HCT116 (cell line): Measurements from ENCODE around the gene WAS. TPM values are rescaled to one million over a fixed set of nuclear protein-coding genes. Genes with fewer than 3 reads are reported as not detected.

Experiments
- ATAC-seq: fragments of 200-7000 bp; cut with Tn5 transposase; 2 replicates; pipeline ENCODE4 v1.9.1; 2020; ENCODE audit warnings: mild to moderate bottlenecking, moderate library complexity
- BruUV-seq: library from RNA; stranded (reverse); fragments of 400-500 nt; replicated peaks from 2 replicates; lab custom pipeline; 2021; lab: Mats Ljungman, UMichigan
- CTCF ChIA-PET: fragments of 300-600 bp; sonication (Branson Sonifier 250); formaldehyde crosslinking; loops from one replicate; lab custom pipeline; 2021; ENCODE audit warnings: antibody characterized with exemption; lab: Charles Lee
- POLR2A ChIA-PET: fragments of 300-600, 350-600 bp; sonication (Branson Sonifier 250); formaldehyde crosslinking; loops from one replicate; lab custom pipeline; 2021; ENCODE audit warnings: antibody characterized with exemption; lab: Charles Lee
- RAD21 ChIA-PET, 2 experiments: fragments of 300-600 bp; sonication (Branson Sonifier 250); formaldehyde crosslinking; loops; one replicate each; lab custom pipeline; 2023; ENCODE audit warnings: low total read pairs in 2 of 2; ENCODE audit not compliant: uncharacterized antibody in 2 of 2, unreplicated experiment in 2 of 2, low non-redundant PET in 1 of 2; lab: Charles Lee
- DNase-seq: peaks from one replicate; pipeline ENCODE4 v3.0.0-alpha.2; 2010; ENCODE audit warnings: low read depth, low spot score
- H2AFZ ChIP-seq: fragments of 200-600 bp; shearing (Covaris generic), sonication (generic); 2 replicates; pipeline ENCODE4 v1.6.1; 2017; ENCODE audit warnings: low read depth, mixed run types, mixed read lengths, antibody characterized with exemption, low read length; ENCODE audit not compliant: poor library complexity, severe bottlenecking
- H3K27ac ChIP-seq: 2 replicates; pipeline ENCODE4 v1.5.1; 2012; ENCODE audit warnings: low read depth, low read length
- H3K27me3 ChIP-seq: fragments of 200-600 bp; sonication (generic); 2 replicates; pipeline ENCODE4 v1.6.1; 2016; ENCODE audit warnings: mixed run types, low read length, mixed read lengths; ENCODE audit not compliant: insufficient read depth
- H3K36me3 ChIP-seq, 2 experiments: fragments of 200-500 bp in 1 of 2; fragments of 200-600 bp in 1 of 2; sonication (Bioruptor generic) in 1 of 2; sonication (generic) in 1 of 2; 2 replicates each; pipeline versions ENCODE4 v1.5.1 to v1.6.1; 2014 to 2016; ENCODE audit warnings: low read length in 2 of 2, inconsistent platforms in 1 of 2, mixed read lengths in 1 of 2, mixed run types in 1 of 2; ENCODE audit not compliant: insufficient read depth in 2 of 2, control insufficient read depth in 1 of 2
- H3K4me1 ChIP-seq, 2 experiments: fragments of 200-600 bp in 1 of 2; sonication (generic) in 1 of 2; 2 replicates each; pipeline versions ENCODE4 v1.5.1 to v1.6.1; 2012 to 2017; ENCODE audit warnings: low read length in 2 of 2, inconsistent platforms in 1 of 2, mild to moderate bottlenecking in 1 of 2, mixed read lengths in 1 of 2, mixed run types in 1 of 2, moderate library complexity in 1 of 2; ENCODE audit not compliant: insufficient read depth in 2 of 2, control insufficient read depth in 1 of 2
- H3K4me2 ChIP-seq: fragments of 200-600 bp; sonication (generic); 2 replicates; pipeline ENCODE4 v1.6.1; 2017; ENCODE audit warnings: mixed run types, low read length, mixed read lengths
- H3K4me3 ChIP-seq, 2 experiments: fragments of 200-600 bp in 1 of 2; sonication (generic) in 1 of 2; replicated peaks in 1 of 2; 2 replicates each; pipeline ENCODE4 v1.5.1; 2011 to 2016; ENCODE audit warnings: low read length in 2 of 2, control low read depth in 1 of 2, low read depth in 1 of 2, mild to moderate bottlenecking in 1 of 2, mixed read lengths in 1 of 2, mixed run types in 1 of 2
- H3K79me2 ChIP-seq: fragments of 200-600 bp; sonication (generic); 2 replicates; pipeline ENCODE4 v1.6.1; 2017; ENCODE audit warnings: mild to moderate bottlenecking, mixed run types, low read length, moderate library complexity, mixed read lengths; ENCODE audit not compliant: insufficient read depth
- H3K9ac ChIP-seq: fragments of 200-600 bp; sonication (generic); 2 replicates; pipeline ENCODE4 v1.6.1; 2016; ENCODE audit warnings: low read length, mixed read lengths
- H3K9me2 ChIP-seq: fragments of 200-600 bp; sonication (generic), shearing (Covaris generic); 2 replicates; pipeline ENCODE4 v1.6.1; 2017; ENCODE audit warnings: mixed run types, mild to moderate bottlenecking, moderate library complexity; ENCODE audit not compliant: insufficient read depth
- H3K9me3 ChIP-seq, 2 experiments: fragments of 200-500 bp in 1 of 2; fragments of 200-600 bp in 1 of 2; sonication (Bioruptor generic) in 1 of 2; sonication (generic) in 1 of 2; 2 replicates each; pipeline ENCODE4 v1.6.1; 2014 to 2017; ENCODE audit warnings: low read length in 2 of 2, mixed read lengths in 2 of 2, inconsistent platforms in 1 of 2, low read depth in 1 of 2, mild to moderate bottlenecking in 1 of 2, mixed run types in 1 of 2, moderate library complexity in 1 of 2; ENCODE audit not compliant: control insufficient read depth in 1 of 2, insufficient read depth in 1 of 2
- H4K20me1 ChIP-seq: fragments of 200-600 bp; sonication (generic), shearing (Covaris generic); 2 replicates; pipeline ENCODE4 v1.6.1; 2017; ENCODE audit warnings: mixed run types, mild to moderate bottlenecking, moderate library complexity; ENCODE audit not compliant: insufficient read depth
- CBX3 ChIP-seq: IDR thresholded peaks from 2 replicates; pipeline ENCODE4 v1.6.1; 2012; ENCODE audit warnings: low read depth
- EZH2phosphoT487 ChIP-seq: fragments of 200-600 bp; IDR thresholded peaks from 2 replicates; pipeline ENCODE4 v1.6.1; 2018; ENCODE audit warnings: antibody characterized with exemption, borderline replicate concordance
- FOSL1 ChIP-seq: IDR thresholded peaks from 2 replicates; pipeline ENCODE4 v1.6.1; 2012; ENCODE audit warnings: low read depth
- JUND ChIP-seq: IDR thresholded peaks from 2 replicates; pipeline ENCODE4 v1.6.1; 2012
- POLR2A ChIP-seq: IDR thresholded peaks from 2 replicates; pipeline ENCODE4 v1.7.0; 2011; ENCODE audit warnings: borderline replicate concordance; ENCODE audit not compliant: insufficient read depth, insufficient read length; ENCODE audit errors: extremely low read depth
- POLR2AphosphoS5 ChIP-seq: IDR thresholded peaks from 2 replicates; pipeline ENCODE4 v1.6.1; 2011; ENCODE audit warnings: mild to moderate bottlenecking, low read depth, low read length, moderate library complexity
- RAD21 ChIP-seq: IDR thresholded peaks from 2 replicates; pipeline ENCODE4 v1.6.1; 2012; ENCODE audit warnings: low read depth, mild to moderate bottlenecking
- SIN3A ChIP-seq: IDR thresholded peaks from 2 replicates; pipeline ENCODE4 v1.6.1; 2012; ENCODE audit warnings: low read depth
- SP1 ChIP-seq: IDR thresholded peaks from 2 replicates; pipeline ENCODE4 v1.6.1; 2012; ENCODE audit warnings: low read depth
- TCF7L2 ChIP-seq: IDR thresholded peaks from 2 replicates; pipeline ENCODE4 v1.7.0; 2011; ENCODE audit warnings: borderline replicate concordance, inconsistent platforms; ENCODE audit not compliant: insufficient read depth, insufficient read length; ENCODE audit errors: extremely low read depth
- YY1 ChIP-seq: IDR thresholded peaks from 2 replicates; pipeline ENCODE4 v1.6.1; 2011; ENCODE audit warnings: low read length, low read depth, moderate library complexity, mild to moderate bottlenecking; ENCODE audit not compliant: insufficient replicate concordance; ENCODE audit errors: extremely low read depth
- ZFX ChIP-seq: fragments of 450-650 bp; IDR thresholded peaks from 2 replicates; pipeline ENCODE4 v1.6.1; 2017
- intact Hi-C: fragments of 100-400 bp; cut with micrococcal nuclease; formaldehyde crosslinking; loops from 2 replicates; pipeline ENCODE4 v1.10.0; 2022
- total RNA-seq: library from RNA; stranded (reverse); gene quantifications from one replicate; pipeline ENCODE4 v1.2.1, GENCODE V29; 2021; ENCODE audit not compliant: unreplicated experiment
- TF ChIP-seq, protein P1 (sequence below), 3 experiments: fragments of 200-600 bp in 1 of 3; sonication (generic) in 1 of 3; IDR thresholded peaks in 2 of 3; conservative IDR thresholded peaks in 1 of 3; 2 replicates each; pipeline ENCODE4 v1.5.1; 2012 to 2017; ENCODE audit warnings: low read depth in 2 of 3, low read length in 2 of 3, antibody characterized with exemption in 1 of 3, borderline replicate concordance in 1 of 3, control low read depth in 1 of 3, mild to moderate bottlenecking in 1 of 3, mixed read lengths in 1 of 3, mixed run types in 1 of 3, moderate library complexity in 1 of 3; ENCODE audit not compliant: insufficient read depth in 1 of 3
- TF ChIP-seq, protein P2 (sequence below): IDR thresholded peaks from 2 replicates; pipeline ENCODE4 v1.6.1; 2012
- TF ChIP-seq, protein P3 (sequence below): IDR thresholded peaks from 2 replicates; pipeline ENCODE4 v1.6.1; 2012

Gene WAS
- total RNA-seq, 1 experiment from 2014 or later, result 0.84 TPM

DNA sequence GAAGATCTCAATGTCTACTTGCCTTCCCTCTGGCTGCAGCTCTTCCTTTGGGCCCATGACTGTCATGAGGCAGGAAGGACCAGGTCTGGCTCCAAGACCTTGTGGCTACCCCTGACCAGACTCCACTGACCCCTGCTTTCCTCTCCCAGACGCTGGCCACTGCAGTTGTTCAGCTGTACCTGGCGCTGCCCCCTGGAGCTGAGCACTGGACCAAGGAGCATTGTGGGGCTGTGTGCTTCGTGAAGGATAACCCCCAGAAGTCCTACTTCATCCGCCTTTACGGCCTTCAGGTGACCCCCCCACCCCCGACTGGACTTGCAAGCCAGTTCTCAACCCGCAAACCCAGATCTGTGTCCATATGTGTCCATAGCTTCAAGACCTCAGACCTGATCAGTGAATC lies 535 bp downstream of the WAS start:
- CTCF ChIA-PET, result no interaction called here
- TF ChIP-seq, protein P1, sequence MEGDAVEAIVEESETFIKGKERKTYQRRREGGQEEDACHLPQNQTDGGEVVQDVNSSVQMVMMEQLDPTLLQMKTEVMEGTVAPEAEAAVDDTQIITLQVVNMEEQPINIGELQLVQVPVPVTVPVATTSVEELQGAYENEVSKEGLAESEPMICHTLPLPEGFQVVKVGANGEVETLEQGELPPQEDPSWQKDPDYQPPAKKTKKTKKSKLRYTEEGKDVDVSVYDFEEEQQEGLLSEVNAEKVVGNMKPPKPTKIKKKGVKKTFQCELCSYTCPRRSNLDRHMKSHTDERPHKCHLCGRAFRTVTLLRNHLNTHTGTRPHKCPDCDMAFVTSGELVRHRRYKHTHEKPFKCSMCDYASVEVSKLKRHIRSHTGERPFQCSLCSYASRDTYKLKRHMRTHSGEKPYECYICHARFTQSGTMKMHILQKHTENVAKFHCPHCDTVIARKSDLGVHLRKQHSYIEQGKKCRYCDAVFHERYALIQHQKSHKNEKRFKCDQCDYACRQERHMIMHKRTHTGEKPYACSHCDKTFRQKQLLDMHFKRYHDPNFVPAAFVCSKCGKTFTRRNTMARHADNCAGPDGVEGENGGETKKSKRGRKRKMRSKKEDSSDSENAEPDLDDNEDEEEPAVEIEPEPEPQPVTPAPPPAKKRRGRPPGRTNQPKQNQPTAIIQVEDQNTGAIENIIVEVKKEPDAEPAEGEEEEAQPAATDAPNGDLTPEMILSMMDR (IDR thresholded peaks at IDR 0.05 in 2 of 3, conservative IDR thresholded peaks at IDR 0.05 in 1 of 3; ENCODE audit: borderline replicate concordance in 1 of 3, insufficient read depth in 1 of 3, low read depth in 2 of 3, low read length in 2 of 3), result no peak
- TF ChIP-seq POLR2AphosphoS5, result no peak
- no peak for TF ChIP-seq JUND
- TF ChIP-seq, all 23 proteins: peak for 0
- no peak overlapping the region for H3K4me2 ChIP-seq
- H3K9me2 ChIP-seq, result no peaks in the 10 kb centered on the region
- H3K9ac ChIP-seq, result no peak overlapping the region
- H3K4me3 ChIP-seq, result no peak overlapping the region
- no peaks in the 10 kb centered on the region for H3K79me2 ChIP-seq
- H3K27ac ChIP-seq, result no peak overlapping the region
- no peak for DNase-seq
- H2AFZ ChIP-seq, result no peak overlapping the region
- no peaks in the 10 kb centered on the region for H3K4me1 ChIP-seq
- ATAC-seq, result no peak
- intact Hi-C loops, result no loop called here
- no peaks in the 10 kb centered on the region for H3K27me3 ChIP-seq
- POLR2A ChIA-PET, result no interaction called here
- H4K20me1 ChIP-seq, result no peaks in the 10 kb centered on the region
- RAD21 ChIA-PET, result no interaction called here
- BruUV-seq, result no TSS peak
- H3K9me3 ChIP-seq, result no peaks in the 10 kb centered on the region
- H3K36me3 ChIP-seq, result no peaks in the 10 kb centered on the region

DNA sequence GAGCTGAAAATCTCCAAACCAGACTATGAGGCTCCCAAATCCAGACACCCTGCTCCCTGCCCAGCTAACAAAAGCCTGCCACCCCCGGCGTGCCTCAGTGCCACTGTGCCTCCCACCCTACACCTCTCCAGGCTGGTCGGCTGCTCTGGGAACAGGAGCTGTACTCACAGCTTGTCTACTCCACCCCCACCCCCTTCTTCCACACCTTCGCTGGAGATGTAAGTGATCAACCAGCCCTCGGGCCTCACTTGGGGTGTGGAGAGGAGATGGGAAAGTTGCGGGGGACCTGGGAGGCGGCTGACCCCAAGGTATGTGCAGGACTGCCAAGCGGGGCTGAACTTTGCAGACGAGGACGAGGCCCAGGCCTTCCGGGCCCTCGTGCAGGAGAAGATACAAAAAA lies 1.8 kb downstream of the WAS start:
- Histone ChIP-seq H3K9me2 (no peaks in the 10 kb centered on the region), H3K36me3 (no peaks in the 10 kb centered on the region), H3K79me2 (no peaks in the 10 kb centered on the region), H3K27me3 (no peaks in the 10 kb centered on the region), H3K4me2 (no peak overlapping the region), H3K4me3 (no peak overlapping the region), H3K27ac (no peak overlapping the region), H2AFZ (no peak overlapping the region), H4K20me1 (no peaks in the 10 kb centered on the region), H3K4me1 (no peaks in the 10 kb centered on the region), H3K9me3 (no peaks in the 10 kb centered on the region), H3K9ac (no peak overlapping the region)
- ChIA-PET RAD21 (no interaction called here), CTCF (no interaction called here), POLR2A (interaction anchor here (0.6 kb wide), 1 partner anchor 62 kb away, joined by 5 read pairs; no protein-coding TSS in a partner anchor)
- TF ChIP-seq RAD21 (no peak), YY1 (no peak), TCF7L2 (no peak), POLR2A (no peak), EZH2phosphoT487 (no peak), SP1 (no peak), CBX3 (no peak), SIN3A (no peak), ZFX (no peak), FOSL1 (no peak)
- TF ChIP-seq, protein P2, sequence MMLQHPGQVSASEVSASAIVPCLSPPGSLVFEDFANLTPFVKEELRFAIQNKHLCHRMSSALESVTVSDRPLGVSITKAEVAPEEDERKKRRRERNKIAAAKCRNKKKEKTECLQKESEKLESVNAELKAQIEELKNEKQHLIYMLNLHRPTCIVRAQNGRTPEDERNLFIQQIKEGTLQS, result no peak
- TF ChIP-seq, protein P3, sequence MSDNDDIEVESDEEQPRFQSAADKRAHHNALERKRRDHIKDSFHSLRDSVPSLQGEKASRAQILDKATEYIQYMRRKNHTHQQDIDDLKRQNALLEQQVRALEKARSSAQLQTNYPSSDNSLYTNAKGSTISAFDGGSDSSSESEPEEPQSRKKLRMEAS, result no peak
- TF ChIP-seq, protein P1 (IDR thresholded peaks at IDR 0.05 in 2 of 3, conservative IDR thresholded peaks at IDR 0.05 in 1 of 3; ENCODE audit: borderline replicate concordance in 1 of 3, insufficient read depth in 1 of 3, low read depth in 2 of 3, low read length in 2 of 3), result no peak
- no peak for DNase-seq
- no peak for ATAC-seq
- intact Hi-C loops, result no loop called here
- BruUV-seq, result no TSS peak
